ENCODE results near the gene VDAC2.

The VDAC2 gene

GRCh38 chr10:75210282-75211006 lies at the start of gene VDAC2 (continued):
- TF ChIP-seq ZNF311 (tag by site-specific recombination; IDR thresholded peaks at IDR 0.05; ENCODE audit: borderline replicate concordance) (no peak), ZBTB11 (tag by site-specific recombination; conservative IDR thresholded peaks at IDR 0.05; ENCODE audit: low read depth) (peak; percentile 43), ZNF580 (tag by site-specific recombination; IDR thresholded peaks at IDR 0.05) (peak; percentile 94), ZNF404 (tag by site-specific recombination; IDR thresholded peaks at IDR 0.05) (no peak), ZNF2 (tag by site-specific recombination; IDR thresholded peaks at IDR 0.05) (peak; percentile 83), ZNF571 (tag by site-specific recombination; IDR thresholded peaks at IDR 0.05) (no peak), ZNF354C (tag by site-specific recombination; IDR thresholded peaks at IDR 0.05; ENCODE audit: borderline replicate concordance, low read depth) (no peak), ZNF398 (tag by site-specific recombination; IDR thresholded peaks at IDR 0.05) (peak; percentile 32; the same call in 1 of the 2 replicates), ZNF76 (tag by site-specific recombination; IDR thresholded peaks at IDR 0.05; ENCODE audit: borderline replicate concordance, low read depth) (peak; percentile 84), ZNF660 (tag by site-specific recombination; IDR thresholded peaks at IDR 0.05) (peak; percentile 85; the same call in 1 of the 2 replicates), SP2 (tag by site-specific recombination; IDR thresholded peaks at IDR 0.05) (peak; percentile 78), ZBTB8A (tag by site-specific recombination; IDR thresholded peaks at IDR 0.05) (peak; percentile 68; the same call in 1 of the 2 replicates), ZSCAN18 (tag by site-specific recombination; IDR thresholded peaks at IDR 0.05) (peak; percentile 93; the same call in 1 of the 2 replicates), TCF7L2 (IDR thresholded peaks at IDR 0.05; ENCODE audit: borderline replicate concordance, low read depth, low read length) (no peak), ZNF426 (tag by site-specific recombination; IDR thresholded peaks at IDR 0.05) (no peak), ZNF600 (tag by site-specific recombination; IDR thresholded peaks at IDR 0.05) (peak; percentile 90), ZNF549 (tag by site-specific recombination; IDR thresholded peaks at IDR 0.05) (no peak), TSHZ1 (tag by site-specific recombination; IDR thresholded peaks at IDR 0.05; ENCODE audit: borderline replicate concordance) (peak; percentile 36; the same call in 1 of the 2 replicates), ZNF112 (tag by site-specific recombination; IDR thresholded peaks at IDR 0.05) (no peak), ZNF768 (tag by site-specific recombination; IDR thresholded peaks at IDR 0.05) (no peak), HOXC10 (CRISPR knock-in tag; IDR thresholded peaks at IDR 0.05) (no peak), KLF17 (tag by site-specific recombination; IDR thresholded peaks at IDR 0.05) (peak; percentile 97), ZNF747 (tag by site-specific recombination; IDR thresholded peaks at IDR 0.05) (no peak), ZNF558 (tag by site-specific recombination; IDR thresholded peaks at IDR 0.05) (no peak), ZNF148 (tag by site-specific recombination; IDR thresholded peaks at IDR 0.05; ENCODE audit: borderline replicate concordance) (peak; percentile 88; the same call in 1 of the 2 replicates)
